ENCODE results near the gene SP140L. TPM values are rescaled to one million over a fixed set of nuclear protein-coding genes. Genes with fewer than 3 reads are reported as not detected.
"Not testable (repeated sequence)": the region's sequence is repeated elsewhere in the genome, so short reads cannot be mapped to it uniquely, and the experiment has no call there.

Gene SP140L
- total RNA-seq, 1 donor from 2014 or later, result 6.7 TPM

DNA sequence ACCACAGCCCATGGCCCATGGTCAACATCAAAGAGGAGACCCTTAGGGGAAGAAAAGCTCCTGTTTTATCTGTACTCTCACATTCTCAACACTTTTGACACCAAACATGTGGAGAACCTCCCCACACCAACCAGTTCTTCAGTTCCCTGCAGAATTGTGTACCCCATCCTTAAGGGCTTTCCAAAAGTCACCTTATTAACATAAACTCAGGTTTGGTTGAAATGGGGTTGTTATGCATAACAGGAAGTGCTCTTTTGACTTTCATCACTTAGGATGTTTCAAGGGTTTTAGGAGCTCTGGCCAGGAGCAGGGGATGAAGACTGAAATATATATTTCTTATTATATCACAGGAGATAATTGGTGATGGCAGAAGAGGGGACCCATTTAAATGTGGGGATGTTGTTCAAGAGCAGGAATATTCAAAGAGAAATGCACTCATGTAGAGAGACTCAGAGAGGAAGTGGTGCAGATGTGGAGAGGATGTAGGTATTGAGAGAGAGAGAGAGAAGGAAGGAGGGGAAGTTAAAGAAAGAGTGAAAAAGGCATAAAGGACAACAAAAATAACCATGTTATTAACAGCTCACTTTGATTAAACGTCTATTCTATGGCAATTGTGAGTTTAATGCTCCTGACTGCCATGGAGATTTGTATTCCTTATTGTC is 35.2 kb downstream of the SP140L start:
- DNase-seq, result no peak

- DNase-seq, result no peak
Measured at GRCh38 chr2:230382108-230382507, 55.1 kb downstream of the SP140L start.

GRCh38 chr2:230383453-230383852 is 56.5 kb downstream of the SP140L start:
- DNase-seq, result no peak

- no peak for DNase-seq
Measured at GRCh38 chr2:230384986-230385385, 58.0 kb downstream of the SP140L start.

DNA sequence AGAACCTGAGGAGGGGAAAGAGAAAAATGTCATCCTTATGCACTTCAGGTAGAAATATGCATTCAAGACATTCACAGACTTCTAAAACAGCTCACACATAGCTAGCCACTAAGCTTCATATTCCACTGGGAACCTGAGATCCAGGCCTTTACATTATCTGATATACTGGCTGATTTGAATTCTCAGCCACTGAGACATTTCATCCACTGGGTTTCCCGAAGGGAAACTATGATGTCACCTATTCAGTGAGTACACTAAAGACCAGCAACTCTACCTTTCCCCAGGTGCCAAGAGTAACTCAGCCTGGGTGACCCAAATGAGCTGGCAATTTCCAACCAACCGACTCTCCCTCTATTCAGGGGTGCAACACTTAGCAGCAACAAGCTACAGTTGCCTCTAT is 67.3 kb downstream of the SP140L start:
- DNase-seq, result no peak

GRCh38 chr2:230398698-230399097 is 71.7 kb downstream of the SP140L start:
- DNase-seq, result peak; percentile 41

DNA sequence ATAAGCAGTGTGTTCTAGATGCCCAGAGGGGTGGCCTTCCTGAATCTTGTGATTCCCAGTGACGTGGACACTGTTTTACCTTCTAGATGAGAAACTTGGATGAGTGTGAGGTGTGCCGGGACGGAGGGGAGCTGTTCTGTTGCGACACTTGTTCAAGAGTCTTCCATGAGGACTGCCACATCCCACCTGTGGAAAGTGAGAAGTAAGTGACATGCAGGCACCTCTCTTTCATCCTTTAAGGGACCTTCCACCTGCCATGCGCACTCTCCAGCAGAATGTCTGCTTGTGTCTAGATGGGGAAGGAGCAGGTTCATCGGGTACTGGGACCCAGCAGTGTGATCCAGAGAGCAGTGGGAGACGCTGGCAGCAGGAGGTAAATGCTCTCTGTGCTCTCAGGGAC is 73.0 kb downstream of the SP140L start:
- no peak for DNase-seq

DNA sequence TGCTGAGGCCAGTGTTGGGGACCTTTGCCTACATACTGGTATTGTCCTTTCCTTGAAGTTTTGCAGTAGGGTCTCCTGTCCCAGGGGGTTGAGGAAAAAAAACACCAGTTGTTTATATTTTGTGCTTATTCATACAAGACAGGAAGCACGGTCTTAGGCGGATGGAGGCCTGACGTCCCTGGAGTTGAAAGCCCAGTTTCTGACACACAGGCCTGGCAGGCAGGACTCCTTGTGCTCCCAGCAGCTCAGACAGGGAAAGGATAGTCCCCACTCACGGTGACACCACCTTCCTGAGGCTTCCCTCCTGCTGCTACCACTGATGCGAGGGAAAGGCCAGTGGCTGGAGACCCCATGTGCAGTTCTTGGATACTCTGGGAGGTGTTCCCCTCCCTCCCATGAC is 73.5 kb downstream of the SP140L start:
- DNase-seq, result no peak

DNA sequence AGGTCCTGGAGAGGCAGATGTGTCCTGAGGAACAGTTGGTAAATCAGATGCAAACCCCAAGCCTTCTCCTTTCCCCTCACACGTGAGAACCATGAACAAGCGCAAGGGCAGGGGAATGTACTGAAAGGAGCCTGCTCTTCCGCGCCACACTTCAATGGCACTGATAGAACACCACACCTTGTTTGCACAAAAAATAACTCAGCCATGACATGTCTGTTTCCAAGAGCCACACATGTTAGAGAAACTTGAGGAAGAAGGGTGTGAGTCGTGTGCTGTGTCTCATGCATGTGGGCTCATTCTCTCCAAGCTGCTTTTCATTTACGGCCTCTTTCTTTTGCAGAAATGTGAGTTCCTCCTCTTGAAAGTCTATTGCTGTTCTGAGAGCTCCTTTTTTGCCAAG is 74.0 kb downstream of the SP140L start:
- DNase-seq, result not testable (repeated sequence)

GRCh38 chr2:230403746-230404145 is 76.8 kb downstream of the SP140L start:
- DNase-seq, result no peak

DNA sequence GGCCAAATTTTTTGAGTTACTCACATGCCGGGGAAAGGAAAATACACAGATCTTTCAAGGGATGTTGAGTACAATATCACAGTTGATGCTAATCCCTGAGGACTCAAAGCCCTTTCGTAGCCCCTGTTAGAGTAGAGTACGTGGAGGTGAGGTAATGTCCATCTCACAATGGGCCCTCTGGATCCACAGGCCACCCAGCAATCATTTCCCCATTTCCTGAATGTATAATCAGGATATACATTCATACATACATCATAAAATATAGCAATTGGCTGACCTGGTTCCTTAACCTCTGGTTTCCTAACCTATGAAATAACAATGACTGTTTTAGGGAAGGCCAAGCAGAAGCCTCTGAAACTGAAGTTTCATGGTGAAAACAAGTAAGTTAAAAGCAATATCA is 78.8 kb downstream of the SP140L start:
- no peak for DNase-seq

DNA sequence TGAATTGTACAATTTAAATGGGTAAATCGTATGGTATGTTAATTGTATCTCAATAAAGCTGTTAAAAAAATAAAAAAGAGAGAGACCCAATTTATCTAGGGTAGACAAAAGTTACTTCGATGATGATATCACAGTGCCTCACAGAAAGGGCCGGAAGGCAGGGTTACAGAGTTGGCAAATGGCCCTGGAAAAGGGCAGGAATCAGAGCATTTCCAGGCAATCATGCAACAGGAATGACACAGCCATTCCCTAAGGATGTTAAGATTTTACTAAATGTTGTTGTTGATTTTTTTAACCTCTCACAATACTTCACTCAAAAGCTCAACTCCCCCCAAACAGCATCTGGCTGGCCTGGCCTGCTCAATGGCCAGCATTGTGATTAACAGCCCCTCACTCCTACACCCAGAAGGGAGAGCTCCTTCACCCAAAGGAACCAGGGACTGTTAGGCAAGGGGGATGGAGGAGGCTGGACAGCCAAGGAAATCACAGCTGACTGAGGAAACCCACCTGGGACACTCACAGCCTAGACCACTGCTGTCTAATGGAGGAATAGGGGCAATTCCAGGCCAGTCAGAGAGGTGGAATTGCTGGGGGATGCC is 81.3 kb downstream of the SP140L start:
- no peak for DNase-seq

DNA sequence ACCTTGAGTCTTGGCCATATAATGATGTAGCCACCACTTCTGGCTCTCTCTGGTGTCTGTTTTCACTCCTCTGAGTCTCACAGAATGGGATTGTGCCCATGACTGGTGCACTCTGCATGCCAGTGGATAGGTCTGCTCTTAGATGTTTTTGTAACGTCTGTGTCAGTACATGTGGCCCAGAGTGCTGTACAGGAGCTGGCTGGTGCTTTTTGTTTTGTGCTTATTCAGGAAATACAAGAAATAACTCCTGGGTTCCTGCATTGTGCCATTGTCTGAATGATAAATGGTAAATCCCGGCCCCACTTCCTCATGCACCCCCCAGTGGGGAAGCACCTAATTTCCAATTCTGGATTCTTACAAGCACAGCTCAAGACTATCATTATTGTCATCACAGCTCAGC is 82.3 kb downstream of the SP140L start:
- not testable (repeated sequence) for DNase-seq

DNA sequence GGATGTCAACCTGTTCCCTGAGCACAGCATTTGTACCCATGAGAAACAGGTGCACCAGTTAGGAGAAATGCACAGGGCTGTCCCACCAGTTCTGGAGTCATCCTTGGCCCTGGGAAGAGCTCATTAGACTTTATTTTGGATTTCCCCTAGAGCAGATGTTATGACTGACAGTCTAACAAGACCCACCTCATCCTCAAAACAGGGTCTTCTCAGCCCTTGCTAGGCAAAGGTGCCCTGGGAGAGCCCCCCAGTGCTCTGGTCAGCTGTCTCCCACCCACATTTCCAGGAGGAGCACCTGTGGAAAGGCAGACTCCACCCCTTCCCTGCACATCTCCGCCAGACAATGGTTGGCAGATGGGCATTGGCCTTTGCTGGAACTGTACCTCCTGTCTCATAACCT is 83.3 kb downstream of the SP140L start:
- no peak for DNase-seq

DNA sequence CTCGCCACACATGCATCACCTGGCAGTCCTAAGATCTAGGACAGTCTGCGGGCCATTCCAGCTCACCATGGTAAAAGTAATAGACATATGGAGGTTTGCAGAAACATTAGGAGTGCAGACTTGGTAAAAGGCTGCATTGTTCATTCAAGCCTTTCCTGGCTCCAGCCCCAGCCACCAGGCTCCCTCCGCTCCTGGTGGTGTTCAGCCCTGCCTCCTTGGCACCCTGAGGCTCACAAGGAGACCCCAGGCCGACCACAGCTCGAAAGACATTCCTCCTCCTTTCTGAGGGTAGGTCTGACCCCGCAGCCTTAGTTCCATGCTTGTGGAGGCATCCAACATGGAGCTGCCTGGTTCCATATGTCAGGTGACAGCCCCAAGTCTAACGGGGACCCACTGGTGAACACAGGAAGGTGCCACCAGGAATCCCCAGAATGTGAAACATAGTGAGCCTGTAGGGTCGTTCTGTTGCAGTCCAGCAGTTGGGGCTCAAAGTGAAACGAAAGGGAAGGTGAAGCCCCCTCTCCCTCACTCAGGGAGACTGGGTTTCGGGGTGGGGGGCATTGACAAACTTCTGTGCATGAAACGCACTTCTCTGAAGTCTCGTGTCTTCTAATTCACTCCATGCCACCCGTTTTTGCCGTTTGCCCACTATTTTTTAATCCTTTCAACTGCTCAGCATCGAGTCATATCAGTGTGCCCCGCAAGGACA is 84.0 kb downstream of the SP140L start:
- no peak for DNase-seq

DNA sequence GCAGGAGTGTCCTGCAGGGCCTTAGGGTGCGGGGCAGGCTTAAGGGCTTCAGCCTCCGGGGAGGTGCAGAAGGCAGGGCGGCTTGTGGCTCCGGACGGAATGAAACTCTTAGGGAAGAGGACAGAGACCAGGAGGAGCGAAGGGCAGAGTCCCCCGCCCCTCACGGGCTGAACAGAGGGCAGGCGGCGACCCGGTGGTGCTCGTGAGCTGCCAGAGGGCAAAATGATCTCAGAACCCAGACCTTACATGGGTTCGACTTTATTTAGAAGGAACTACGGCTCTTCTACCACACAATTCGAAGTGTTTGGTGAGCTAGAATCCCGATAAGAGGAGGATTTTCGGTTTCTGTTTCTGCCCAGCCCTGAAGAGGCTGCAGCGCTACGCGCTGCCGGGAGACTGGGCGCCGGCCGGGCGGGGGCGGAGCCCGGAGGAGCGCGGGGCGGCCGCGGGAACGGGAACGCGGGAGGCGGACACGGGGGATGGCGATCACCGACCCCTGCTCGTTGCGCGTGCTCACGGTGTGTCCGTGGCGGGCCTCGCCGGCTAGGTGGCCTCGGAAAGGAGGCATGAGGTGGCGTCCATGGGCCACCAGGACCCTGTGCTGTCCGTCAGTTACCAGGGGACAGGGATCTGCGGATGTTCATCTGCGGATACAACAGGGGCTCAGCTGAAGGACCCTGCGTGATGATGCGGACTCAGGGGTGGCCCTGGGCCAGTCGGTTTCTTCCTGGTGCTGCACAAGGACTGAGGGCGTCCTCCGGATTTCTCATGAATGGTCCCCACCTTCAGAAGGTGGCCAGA is 84.8 kb downstream of the SP140L start:
- peak; percentile 69 for DNase-seq

- no peak for DNase-seq
Measured at GRCh38 chr2:230412371-230412711, 85.3 kb downstream of the SP140L start.

GRCh38 chr2:230412846-230413245 is 85.9 kb downstream of the SP140L start:
- DNase-seq, result no peak

DNA sequence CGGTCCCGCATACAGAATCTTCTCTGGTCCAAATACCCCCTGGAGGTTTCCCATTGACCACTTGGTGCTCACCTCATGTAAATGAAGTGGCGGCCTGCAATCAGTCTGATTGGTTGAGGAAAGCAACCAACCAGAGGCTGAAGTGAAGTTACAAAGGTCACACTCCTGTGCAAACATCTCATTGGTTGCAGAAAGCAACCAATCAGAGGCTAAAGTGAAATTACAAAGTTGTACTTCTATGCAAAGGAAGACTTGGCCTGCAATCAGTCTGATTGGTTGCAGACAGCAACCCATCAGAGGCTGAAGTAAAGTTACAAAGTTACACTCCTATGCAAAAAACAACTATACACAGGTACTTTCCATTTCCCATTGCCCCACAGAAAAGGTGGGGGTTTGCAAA is 86.5 kb downstream of the SP140L start:
- no peak for DNase-seq

DNA sequence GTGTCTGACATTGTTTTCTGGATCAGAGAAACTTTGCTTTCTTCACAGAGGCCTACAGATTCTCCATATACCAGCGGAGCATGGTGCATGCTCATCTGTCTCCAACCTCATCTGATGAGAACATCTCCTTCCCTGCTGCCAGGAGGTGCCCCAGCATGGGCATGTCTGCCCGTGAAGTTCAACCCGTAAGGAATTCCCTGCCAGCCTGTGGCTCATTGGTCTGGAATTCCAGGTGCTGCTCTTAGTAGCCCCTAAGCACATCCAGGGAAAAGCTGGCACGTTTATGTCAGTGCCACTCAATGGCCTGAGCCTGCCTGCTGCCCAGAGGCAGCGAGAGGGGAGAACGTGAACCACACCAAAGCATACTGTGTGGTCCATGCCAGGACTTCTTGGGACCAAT is 87.3 kb downstream of the SP140L start:
- no peak for DNase-seq

DNA sequence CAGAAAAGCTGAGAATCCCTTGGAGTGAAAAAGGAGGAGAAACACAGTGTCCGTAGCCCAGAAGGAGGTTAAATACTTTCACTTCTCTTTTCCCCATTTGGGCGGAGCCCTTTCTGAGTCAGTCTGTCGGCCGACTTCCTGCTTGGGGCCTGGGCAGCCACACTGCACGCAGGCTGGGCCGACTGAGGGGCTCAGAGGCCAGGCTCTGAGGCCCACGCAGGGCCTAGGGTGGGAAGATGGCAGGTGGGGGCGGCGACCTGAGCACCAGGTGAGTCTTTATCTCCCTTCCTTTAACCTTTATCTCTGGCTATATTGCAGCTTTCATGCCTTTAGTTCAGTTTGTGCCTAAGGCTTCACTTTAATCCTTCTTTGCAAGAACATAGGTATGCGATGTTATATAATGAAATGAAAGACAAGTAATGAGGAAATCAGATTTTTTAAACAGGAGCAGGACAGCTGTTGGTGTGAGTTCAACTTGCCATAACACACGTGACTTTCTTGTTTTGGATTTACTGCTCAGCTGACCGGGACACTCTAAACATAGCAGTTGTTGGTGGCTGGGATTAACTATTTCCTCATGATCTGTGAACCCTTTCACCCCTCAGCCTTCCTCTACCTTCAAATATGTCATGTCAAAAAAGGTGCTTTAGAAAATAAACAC is 89.2 kb downstream of the SP140L start, which contains the start of gene SP100:
TSS of gene SP100 (plus strand) at position 141 of the 661 bp plus-strand sequence. CDS start at position 237, 96 bp downstream.
- DNase-seq, result peak; percentile 63

- no peak for DNase-seq
Measured at GRCh38 chr2:230417436-230417835, 90.4 kb downstream of the SP140L start.
